SU-DHL-6 (cell line): Measurements from ENCODE around the gene SGIP1.

ENCODE experiments used
- CTCF ChIP-seq: fragments of 200-600 bp; sonication (generic); IDR thresholded peaks from one replicate; pipeline ENCODE4 v1.5.1; 2017; ENCODE audit warnings: antibody characterized with exemption, mild to moderate bottlenecking, low read length, moderate library complexity; ENCODE audit not compliant: insufficient read depth, poor library complexity, severe bottlenecking
- EZH2phosphoT487 ChIP-seq: fragments of 200-600 bp; sonication (generic), shearing (Covaris generic); conservative IDR thresholded peaks from 2 replicates; pipeline ENCODE4 v1.6.1; 2018; ENCODE audit warnings: mild to moderate bottlenecking, antibody characterized with exemption, low read length, moderate library complexity, mixed read lengths

GRCh38 chr1:66752671-66753371 is 218.9 kb downstream of the SGIP1 start:
- TF ChIP-seq CTCF, result no peak
- TF ChIP-seq EZH2phosphoT487, result no peak
